ENCODE results near the gene PRSS33. TPM values are rescaled to one million over a fixed set of nuclear protein-coding genes. Genes with fewer than 3 reads are reported as not detected.

Gene PRSS33
- total and polyA plus RNA-seq, 7 donors: not detected

DNA sequence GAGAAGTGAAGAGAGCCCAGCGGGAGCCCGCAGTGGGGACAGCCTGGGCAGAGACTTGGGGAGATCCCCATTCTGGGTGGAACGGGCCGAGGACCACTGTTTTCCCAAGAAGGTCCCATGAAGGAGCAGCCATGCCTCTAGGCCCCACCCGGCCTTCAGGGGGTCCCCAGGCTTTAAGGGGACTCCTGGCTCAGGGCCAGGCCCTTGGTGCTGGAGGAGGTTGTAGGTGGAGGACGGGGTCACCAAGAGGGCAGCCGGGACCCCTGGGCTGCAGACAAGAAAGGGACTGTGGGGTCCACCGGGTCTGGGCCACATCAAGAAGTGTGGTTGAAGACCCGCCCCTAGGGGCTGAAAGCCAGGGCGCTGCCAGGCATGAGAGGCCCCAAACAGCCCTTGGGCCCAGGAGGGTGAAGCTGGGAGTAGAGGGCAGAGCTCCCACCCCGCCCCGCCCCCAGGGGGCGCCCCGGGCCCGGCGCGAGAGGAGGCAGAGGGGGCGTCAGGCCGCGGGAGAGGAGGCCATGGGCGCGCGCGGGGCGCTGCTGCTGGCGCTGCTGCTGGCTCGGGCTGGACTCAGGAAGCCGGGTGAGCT lies 29.5 kb upstream of the PRSS33 start, which contains the start of gene PRSS21:
PRSS21 (plus strand) TSS at position 487 of the 589 bp plus-strand sequence; CDS start at position 519, 32 bp downstream.
- Histone ChIP-seq H3K27me3 (peaks cover 0 to 40% (median 27%) of the 10 kb centered on the region in 3 donors), H3K4me3 (peak within 1 kb of the TSS in 1 of 4 donors; percentile 18), H3K27ac (no peak within 1 kb of the TSS), H3K4me1 (no peaks in the 10 kb centered on the region), H3K9me3 (no peaks in the 10 kb centered on the region), H3K36me3 (no peaks in the 10 kb centered on the region)
- peak; percentile 63 for DNase-seq
- TF ChIP-seq EP300 (IDR thresholded peaks at IDR 0.05): no peak
- TF ChIP-seq, protein P1, sequence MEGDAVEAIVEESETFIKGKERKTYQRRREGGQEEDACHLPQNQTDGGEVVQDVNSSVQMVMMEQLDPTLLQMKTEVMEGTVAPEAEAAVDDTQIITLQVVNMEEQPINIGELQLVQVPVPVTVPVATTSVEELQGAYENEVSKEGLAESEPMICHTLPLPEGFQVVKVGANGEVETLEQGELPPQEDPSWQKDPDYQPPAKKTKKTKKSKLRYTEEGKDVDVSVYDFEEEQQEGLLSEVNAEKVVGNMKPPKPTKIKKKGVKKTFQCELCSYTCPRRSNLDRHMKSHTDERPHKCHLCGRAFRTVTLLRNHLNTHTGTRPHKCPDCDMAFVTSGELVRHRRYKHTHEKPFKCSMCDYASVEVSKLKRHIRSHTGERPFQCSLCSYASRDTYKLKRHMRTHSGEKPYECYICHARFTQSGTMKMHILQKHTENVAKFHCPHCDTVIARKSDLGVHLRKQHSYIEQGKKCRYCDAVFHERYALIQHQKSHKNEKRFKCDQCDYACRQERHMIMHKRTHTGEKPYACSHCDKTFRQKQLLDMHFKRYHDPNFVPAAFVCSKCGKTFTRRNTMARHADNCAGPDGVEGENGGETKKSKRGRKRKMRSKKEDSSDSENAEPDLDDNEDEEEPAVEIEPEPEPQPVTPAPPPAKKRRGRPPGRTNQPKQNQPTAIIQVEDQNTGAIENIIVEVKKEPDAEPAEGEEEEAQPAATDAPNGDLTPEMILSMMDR (IDR thresholded peaks at IDR 0.05): no peak
- TF ChIP-seq POLR2AphosphoS5 (IDR thresholded peaks at IDR 0.05): no peak
- TF ChIP-seq POLR2A (IDR thresholded peaks at IDR 0.05): no peak
- intact Hi-C loops (cut with DNase I): no loop called here
- WGBS, 2 donors: 68 to 75% methylated on average over 28 of the region's 28 CpGs

DNA sequence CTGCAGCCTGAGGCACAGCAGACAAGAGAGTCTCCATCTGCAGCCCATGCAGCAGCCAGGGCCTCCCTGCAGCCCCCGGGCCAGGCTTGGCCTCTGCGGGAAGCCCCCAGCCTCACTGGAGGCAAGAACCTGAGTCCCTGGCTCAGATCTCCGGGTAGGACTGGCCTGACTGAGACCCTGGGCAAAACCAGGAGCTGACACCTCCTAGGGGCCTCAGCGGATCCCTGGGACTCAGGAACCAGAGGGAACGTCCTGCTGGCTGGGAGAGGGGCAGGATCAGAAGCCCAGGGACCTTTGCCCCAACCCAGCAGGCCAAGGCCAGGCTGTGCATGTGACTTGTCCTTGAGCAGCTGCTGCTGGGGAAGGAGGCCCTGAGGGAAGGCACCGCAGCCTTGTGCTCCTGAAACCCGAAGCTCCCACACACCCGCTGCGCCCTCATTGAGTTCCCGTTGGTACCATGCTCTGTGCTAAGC lies 28.0 kb upstream of the PRSS33 start:
- H3K9me3 ChIP-seq: no peaks in the 10 kb centered on the region
- TF ChIP-seq, protein P1 (IDR thresholded peaks at IDR 0.05): no peak
- no peak for TF ChIP-seq EP300 (IDR thresholded peaks at IDR 0.05)
- no peak for TF ChIP-seq POLR2A (IDR thresholded peaks at IDR 0.05)
- TF ChIP-seq POLR2AphosphoS5 (IDR thresholded peaks at IDR 0.05): no peak
- H3K27me3 ChIP-seq: peaks cover 0 to 43% (median 34%) of the 10 kb centered on the region in 3 donors
- WGBS, 2 donors: 83 to 84% methylated on average over 10 of the region's 10 CpGs
- DNase-seq: peak; percentile 36
- H3K36me3 ChIP-seq: no peaks in the 10 kb centered on the region
- H3K4me3 ChIP-seq: no peak overlapping the region
- H3K27ac ChIP-seq: no peak overlapping the region
- no peaks in the 10 kb centered on the region for H3K4me1 ChIP-seq
- intact Hi-C loops (cut with DNase I): no loop called here

GRCh38 chr16:2814551-2815298 lies 27.4 kb upstream of the PRSS33 start:
- 66 to 85% methylated on average over 20 of the region's 20 CpGs for WGBS, 2 donors
- Histone ChIP-seq H3K27ac (no peak overlapping the region), H3K36me3 (no peaks in the 10 kb centered on the region), H3K9me3 (no peaks in the 10 kb centered on the region), H3K4me1 (no peaks in the 10 kb centered on the region), H3K27me3 (peaks cover 0 to 41% (median 34%) of the 10 kb centered on the region in 3 donors), H3K4me3 (no peak overlapping the region)
- TF ChIP-seq EP300 (IDR thresholded peaks at IDR 0.05) (no peak), POLR2A (IDR thresholded peaks at IDR 0.05) (no peak), POLR2AphosphoS5 (IDR thresholded peaks at IDR 0.05) (no peak)
- TF ChIP-seq, protein P1 (IDR thresholded peaks at IDR 0.05): no peak
- intact Hi-C loops (cut with DNase I): no loop called here
- DNase-seq: peak; percentile 35

GRCh38 chr16:2813771-2814221 lies 26.4 kb upstream of the PRSS33 start:
- H3K4me1 ChIP-seq: no peaks in the 10 kb centered on the region
- WGBS, 2 donors: 85 to 87% methylated on average over 7 of the region's 7 CpGs
- DNase-seq: peak; percentile 54

More at GRCh38 chr16:2813771-2814221, 26.4 kb upstream of the PRSS33 start:
- no peak overlapping the region for H3K4me3 ChIP-seq
- no peak overlapping the region for H3K27ac ChIP-seq
- peaks cover 0 to 41% (median 34%) of the 10 kb centered on the region in 3 donors for H3K27me3 ChIP-seq
- intact Hi-C loops (cut with DNase I): no loop called here
- no peaks in the 10 kb centered on the region for H3K36me3 ChIP-seq
- TF ChIP-seq EP300 (IDR thresholded peaks at IDR 0.05) (no peak), POLR2A (IDR thresholded peaks at IDR 0.05) (no peak), POLR2AphosphoS5 (IDR thresholded peaks at IDR 0.05) (no peak)
- TF ChIP-seq, protein P1 (IDR thresholded peaks at IDR 0.05): no peak
- no peaks in the 10 kb centered on the region for H3K9me3 ChIP-seq
